HepG2 (cell line): ENCODE data around the gene AP1M1. TPM values are rescaled to one million over a fixed set of nuclear protein-coding genes. Genes with fewer than 3 reads are reported as not detected.

Source experiments
- ATAC-seq: fragments of 200-7000 bp; cut with Tn5 transposase; 3 replicates; pipeline ENCODE4 v1.9.1; 2020; ENCODE audit warnings: mild to moderate bottlenecking, moderate library complexity
- BruUV-seq: library from RNA; stranded (reverse); fragments of 400-500 nt; replicated peaks from 2 replicates; lab custom pipeline; 2021; lab: Mats Ljungman, UMichigan
- CTCF ChIA-PET: fragments of 300-600 bp; formaldehyde crosslinking; extraction: SDS; loops from one replicate; lab custom pipeline; 2021; ENCODE audit warnings: low total read pairs, inconsistent platforms, low intra/inter-chr PET ratio; lab: Yijun Ruan, JAX
- POLR2A ChIA-PET: fragments of 350-600 bp; sonication (Branson Sonifier 250); formaldehyde crosslinking; loops from one replicate; lab custom pipeline; 2020; ENCODE audit warnings: antibody characterized with exemption, inconsistent platforms; lab: Yijun Ruan, JAX
- DNase-seq: peaks from one replicate; pipeline ENCODE4 v3.0.0-alpha.2; 2015; ENCODE audit warnings: low spot score
- FAIRE-seq: peaks from 3 replicates; lab custom pipeline; 2011; peaks lifted over from hg19 to GRCh38; lab: Jason Lieb, UNC
- H2AFZ ChIP-seq: one replicate; pipeline ENCODE4 v1.6.1; 2011; ENCODE audit warnings: low read length, inconsistent platforms
- H3K27ac ChIP-seq: fragments of 300-600 bp; 3 replicates; pipeline ENCODE4 v1.8.0; 2011; ENCODE audit warnings: mixed run types, mild to moderate bottlenecking, mixed read lengths, low read length, inconsistent platforms; ENCODE audit not compliant: insufficient read depth; ENCODE audit errors: extremely low read length
- H3K27me3 ChIP-seq, 2 experiments: fragments of 200-600 bp in 1 of 2; 2 replicates in 1 of 2; 3 replicates in 1 of 2; pipeline versions ENCODE4 v1.6.0 to v1.8.0; 2011; ENCODE audit warnings: low read length in 2 of 2, mild to moderate bottlenecking in 2 of 2, moderate library complexity in 2 of 2, inconsistent platforms in 1 of 2; ENCODE audit not compliant: insufficient read depth in 2 of 2, control insufficient read depth in 1 of 2
- H3K36me3 ChIP-seq, 2 experiments: fragments of 200-600 bp in 1 of 2; replicated peaks in 1 of 2; 2 replicates in 1 of 2; 3 replicates in 1 of 2; pipeline versions ENCODE4 v1.5.1 to v1.8.0; 2011; ENCODE audit warnings: low read length in 2 of 2, inconsistent platforms in 1 of 2; ENCODE audit not compliant: insufficient read depth in 2 of 2, control insufficient read depth in 1 of 2
- H3K4me1 ChIP-seq: 2 replicates; pipeline ENCODE4 v1.5.1; 2012; ENCODE audit warnings: low read length, inconsistent platforms; ENCODE audit not compliant: insufficient read depth
- H3K4me2 ChIP-seq: 2 replicates; pipeline ENCODE4 v1.6.0; 2011; ENCODE audit warnings: low read depth, low read length, inconsistent platforms
- H3K4me3 ChIP-seq, 3 experiments: fragments of 200-600 bp in 1 of 3; sonication (generic), shearing (Covaris generic) in 1 of 3; replicated peaks in 1 of 3; 2 replicates each; pipeline ENCODE4 v1.5.1; 2011 to 2016; ENCODE audit warnings: low read length in 3 of 3, inconsistent platforms in 2 of 3, low read depth in 2 of 3, mild to moderate bottlenecking in 2 of 3, control low read depth in 1 of 3, mixed read lengths in 1 of 3; ENCODE audit not compliant: insufficient read depth in 1 of 3
- H3K79me2 ChIP-seq: one replicate; pipeline ENCODE4 v1.6.1; 2011; ENCODE audit warnings: low read length, inconsistent platforms; ENCODE audit not compliant: insufficient read depth
- H3K9ac ChIP-seq: 2 replicates; pipeline ENCODE4 v1.6.0; 2011; ENCODE audit warnings: mild to moderate bottlenecking, low read depth, low read length, inconsistent platforms; ENCODE audit not compliant: insufficient read depth
- H3K9me3 ChIP-seq: 2 replicates; pipeline ENCODE4 v1.5.1; 2012; ENCODE audit warnings: mild to moderate bottlenecking, low read length
- H4K20me1 ChIP-seq: 2 replicates; pipeline ENCODE4 v1.6.0; 2011; ENCODE audit warnings: inconsistent platforms, mild to moderate bottlenecking, low read length, moderate library complexity; ENCODE audit not compliant: insufficient read depth
- EEA1 ChIP-seq: sonication (generic); formaldehyde crosslinking; IDR thresholded peaks from 2 replicates; pipeline ENCODE4 v1.5.1; 2020; ENCODE audit warnings: mild to moderate bottlenecking, missing genetic modification reagents, borderline replicate concordance
- GLI4 ChIP-seq: sonication (generic); formaldehyde crosslinking; IDR thresholded peaks from 2 replicates; pipeline ENCODE4 v1.5.1; 2020; ENCODE audit warnings: missing genetic modification reagents, mild to moderate bottlenecking, moderate library complexity, borderline replicate concordance
- HDAC2 ChIP-seq: sonication (generic); formaldehyde crosslinking; IDR thresholded peaks from 2 replicates; pipeline ENCODE4 v1.4.0; 2020; ENCODE audit warnings: missing genetic modification reagents
- ISL2 ChIP-seq: sonication (generic); formaldehyde crosslinking; IDR thresholded peaks from 2 replicates; pipeline ENCODE4 v1.5.0; 2020; ENCODE audit warnings: missing genetic modification reagents
- MXI1 ChIP-seq: IDR thresholded peaks from 3 replicates; pipeline ENCODE4 v1.6.1; 2012; ENCODE audit warnings: low read depth, low read length, inconsistent platforms, borderline replicate concordance
- WGBS: methylation state at CpG from one replicate; pipeline ENCODE4 v1.1.6; 2017; ENCODE audit warnings: low lambda C conversion rate; 5-methylcytosine and 5-hydroxymethylcytosine counted together
- in situ Hi-C: cut with HindIII; loops from 2 replicates; pipeline ENCODE4 v1.10.0; 2017; ENCODE audit warnings: low pct_unique_long_range_greater_than_20kb; ENCODE audit not compliant: extremely low pct_ligation_motif_present
- intact Hi-C: fragments of 100-400 bp; cut with micrococcal nuclease; formaldehyde crosslinking; loops from one replicate; pipeline ENCODE4 v1.10.0; 2022; ENCODE audit not compliant: unreplicated experiment
- polyA plus RNA-seq, 8 experiments: library from polyadenylated mRNA; depleted of rRNA in 3 of 8; stranded (reverse) in 7 of 8; unstranded in 1 of 8; fragments of >200 nt; fragmentation: Illumina TruSeq in 4 of 8; extraction: Trizol in 4 of 8; gene quantifications; 2 replicates each; pipeline versions ENCODE4 v1.2.1 to v1.2.3, GENCODE V29; 2011 to 2016; ENCODE audit warnings: low read depth in 4 of 8, missing spikeins in 1 of 8, mixed read lengths in 1 of 8; ENCODE audit not compliant: insufficient read depth in 1 of 8
- total RNA-seq, 5 experiments: library from RNA; depleted of rRNA; stranded (reverse); fragments of >200 nt; fragmentation: Illumina TruSeq; extraction: Trizol; gene quantifications; 2 replicates each; pipeline ENCODE4 v1.2.3, GENCODE V29; 2016; ENCODE audit warnings: low read depth in 1 of 5
- TF ChIP-seq, protein P1 (sequence below): sonication (generic); formaldehyde crosslinking; IDR thresholded peaks from 2 replicates; pipeline ENCODE4 v1.5.1; 2020; ENCODE audit warnings: mild to moderate bottlenecking, missing genetic modification reagents, borderline replicate concordance

AP1M1 gene
- total and polyA plus RNA-seq, 2 of the 13 experiments (the other 11 are each of a cell fraction or from before 2014, with no cell fraction given): 34.4 to 46.1 TPM

DNA sequence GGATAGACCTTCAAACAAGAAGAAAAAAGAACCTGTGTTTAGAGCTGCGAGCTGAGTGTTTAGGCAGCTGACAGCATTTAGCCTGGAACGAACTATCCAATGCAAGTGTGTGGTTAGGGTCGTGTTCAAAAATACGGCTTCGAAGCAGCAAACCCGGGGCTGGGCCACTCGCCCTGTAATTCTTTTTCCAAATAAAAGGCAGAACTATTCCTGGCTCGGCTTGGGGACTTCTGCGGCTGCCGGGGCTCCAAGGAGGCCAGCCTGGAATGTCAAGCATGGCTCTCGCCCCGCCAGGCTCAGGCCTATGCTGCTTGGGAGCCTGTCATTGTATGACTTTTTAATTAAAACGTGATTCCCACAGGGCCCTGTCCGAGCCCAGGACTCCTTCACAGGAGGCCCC lies 75.2 kb downstream of the AP1M1 start:
- POLR2A ChIA-PET: no interaction called here
- FAIRE-seq (no peak), ATAC-seq (no peak)
- no peaks in the 10 kb centered on the region for H3K79me2 ChIP-seq
- no peak overlapping the region for H3K4me2 ChIP-seq
- H3K27me3 ChIP-seq: peaks cover 0 to 11% of the 10 kb centered on the region in 2 experiments; a peak in 3 of 5 replicates
- no peak for TF ChIP-seq EEA1 (CRISPR knock-in tag)
- TF ChIP-seq, protein P1, sequence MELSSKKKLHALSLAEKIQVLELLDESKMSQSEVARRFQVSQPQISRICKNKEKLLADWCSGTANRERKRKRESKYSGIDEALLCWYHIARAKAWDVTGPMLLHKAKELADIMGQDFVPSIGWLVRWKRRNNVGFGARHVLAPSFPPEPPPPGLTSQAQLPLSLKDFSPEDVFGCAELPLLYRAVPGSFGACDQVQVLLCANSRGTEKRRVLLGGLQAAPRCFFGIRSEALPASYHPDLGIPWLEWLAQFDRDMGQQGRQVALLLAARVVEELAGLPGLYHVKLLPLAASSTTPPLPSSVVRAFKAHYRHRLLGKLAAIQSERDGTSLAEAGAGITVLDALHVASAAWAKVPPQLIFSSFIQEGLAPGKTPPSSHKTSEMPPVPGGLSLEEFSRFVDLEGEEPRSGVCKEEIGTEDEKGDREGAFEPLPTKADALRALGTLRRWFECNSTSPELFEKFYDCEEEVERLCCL (CRISPR knock-in tag): no peak
- TF ChIP-seq, all 625 proteins: peak for 0
- Histone ChIP-seq H2AFZ (no peak overlapping the region), H3K4me1 (no peaks in the 10 kb centered on the region), H3K4me3 (no peak overlapping the region), H3K27ac (no peak overlapping the region), H4K20me1 (no peaks in the 10 kb centered on the region), H3K9ac (no peak overlapping the region), H3K36me3 (no peaks in the 10 kb centered on the region), H3K9me3 (no peaks in the 10 kb centered on the region)
- intact Hi-C loops (no loop called here), in situ Hi-C loops (no loop called here)
- no peak for DNase-seq
- no TSS peak for BruUV-seq
- CTCF ChIA-PET: no interaction called here
- WGBS: 44% methylated on average over 12 of the region's 14 CpGs

DNA sequence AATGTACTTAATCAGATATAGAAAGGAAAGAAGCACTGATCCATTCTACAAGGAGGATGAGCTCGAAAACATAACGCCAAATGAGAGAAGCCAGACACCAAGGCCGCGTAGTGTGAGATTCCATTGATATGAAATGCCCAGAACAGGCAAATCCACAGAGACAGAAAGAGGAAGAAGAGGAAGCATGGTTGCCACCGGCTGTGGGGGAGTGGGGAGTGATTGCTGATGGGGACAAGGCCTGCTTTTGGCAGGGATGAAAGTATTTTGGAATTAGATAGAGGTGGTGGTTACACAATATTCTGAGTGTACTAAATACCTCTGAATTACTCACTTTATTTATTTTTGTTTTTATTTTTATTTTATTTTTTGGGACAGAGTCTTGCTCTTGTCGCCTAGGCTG lies 76.7 kb downstream of the AP1M1 start:
- in situ Hi-C loops: no loop called here

More for the DNA sequence above, 76.7 kb downstream of the AP1M1 start:
- ATAC-seq (no peak), DNase-seq (no peak), FAIRE-seq (no peak)
- Histone ChIP-seq H3K27ac (no peak overlapping the region), H3K4me3 (no peak overlapping the region), H2AFZ (no peak overlapping the region), H4K20me1 (no peaks in the 10 kb centered on the region), H3K4me1 (no peaks in the 10 kb centered on the region; the same call in 1 of the 2 replicates), H3K9me3 (no peaks in the 10 kb centered on the region), H3K9ac (no peak overlapping the region), H3K4me2 (no peak overlapping the region), H3K27me3 (peaks cover 0 to 11% of the 10 kb centered on the region in 2 experiments; a peak in 2 of 5 replicates), H3K79me2 (no peaks in the 10 kb centered on the region), H3K36me3 (no peaks in the 10 kb centered on the region)
- ChIA-PET POLR2A (no interaction called here), CTCF (no interaction called here)
- no peak for TF ChIP-seq GLI4 (CRISPR knock-in tag)
- TF ChIP-seq HDAC2 (CRISPR knock-in tag): no peak
- no peak for TF ChIP-seq ISL2 (CRISPR knock-in tag)
- TF ChIP-seq MXI1: no peak
- WGBS: 68% methylated on average over 6 of the region's 6 CpGs
- BruUV-seq: no TSS peak
- intact Hi-C loops: no loop called here
